ENCODE results near the gene TTC38.

DNA sequence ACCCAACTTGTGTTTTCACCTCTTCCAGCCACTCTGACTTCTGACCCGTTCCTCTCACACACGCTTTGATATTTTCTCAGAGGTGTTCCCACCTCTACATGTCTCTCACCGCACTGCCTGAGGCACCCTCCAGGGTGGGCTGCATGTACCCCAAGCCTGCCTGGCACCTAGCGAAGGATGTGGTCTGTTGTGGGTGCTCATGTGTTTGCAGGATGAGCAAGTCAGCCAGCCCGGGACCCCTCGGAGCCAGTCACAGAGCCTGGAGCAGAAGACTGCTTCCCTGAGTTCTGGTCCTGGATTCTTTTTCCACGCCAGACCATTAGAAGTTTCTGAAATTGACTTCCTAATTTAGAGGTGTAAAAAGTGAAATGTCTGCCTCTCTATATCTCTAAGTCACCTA, 32.7 kb downstream of the TTC38 start:
- no peak for TF ChIP-seq EZH2 (IDR thresholded peaks at IDR 0.05; ENCODE audit: insufficient read depth, poor library complexity, severe bottlenecking)
- TF ChIP-seq EZH2phosphoT487 (IDR thresholded peaks at IDR 0.05; ENCODE audit: insufficient read depth, low read depth) = no peak
